H9 (cell line): ENCODE data around the gene MORN1. TPM values are rescaled to one million over a fixed set of nuclear protein-coding genes. Genes with fewer than 3 reads are reported as not detected.

ENCODE experiments used
- DNase-seq: peaks from one replicate; pipeline ENCODE4 v3.0.0-alpha.2; 2017
- H2AFZ ChIP-seq: one replicate; pipeline ENCODE4 v1.6.1; 2013; ENCODE audit warnings: mild to moderate bottlenecking, low read length, control low read depth, moderate library complexity
- H2AK5ac ChIP-seq: 2 replicates; pipeline ENCODE4 v1.6.1; 2013; ENCODE audit warnings: low read length, control low read depth, mixed read lengths; ENCODE audit not compliant: insufficient read length
- H2BK120ac ChIP-seq: one replicate; pipeline ENCODE4 v1.6.1; 2013; ENCODE audit warnings: low read depth, mild to moderate bottlenecking, low read length, control low read depth, inconsistent platforms; ENCODE audit not compliant: poor library complexity, severe bottlenecking
- H2BK12ac ChIP-seq: 2 replicates; pipeline ENCODE4 v1.6.1; 2013; ENCODE audit warnings: low read length, control low read depth, mixed read lengths, low read depth; ENCODE audit not compliant: insufficient read length
- H2BK15ac ChIP-seq: 2 replicates; pipeline ENCODE4 v1.6.1; 2013; ENCODE audit warnings: low read depth, low read length, control low read depth
- H2BK20ac ChIP-seq: one replicate; pipeline ENCODE4 v1.6.1; 2013; ENCODE audit warnings: low read depth, mild to moderate bottlenecking, low read length, control low read depth, inconsistent platforms; ENCODE audit not compliant: poor library complexity, severe bottlenecking
- H2BK5ac ChIP-seq: 2 replicates; pipeline ENCODE4 v1.6.1; 2013; ENCODE audit warnings: low read length, control low read depth, mixed read lengths; ENCODE audit not compliant: insufficient read length
- H3K14ac ChIP-seq: 2 replicates; pipeline ENCODE4 v1.6.1; 2013; ENCODE audit warnings: low read length, control low read depth; ENCODE audit not compliant: insufficient read depth
- H3K18ac ChIP-seq: 2 replicates; pipeline ENCODE4 v1.6.1; 2013; ENCODE audit warnings: low read depth, mild to moderate bottlenecking, mixed read lengths, low read length, control low read depth; ENCODE audit not compliant: insufficient read length
- H3K23ac ChIP-seq: 2 replicates; pipeline ENCODE4 v1.6.1; 2013; ENCODE audit warnings: low read length, control low read depth, mixed read lengths, low read depth; ENCODE audit not compliant: insufficient read length
- H3K23me2 ChIP-seq: 2 replicates; pipeline ENCODE4 v1.6.1; 2013; ENCODE audit warnings: low read depth, mild to moderate bottlenecking, mixed read lengths, low read length, control low read depth; ENCODE audit not compliant: insufficient read length, poor library complexity, severe bottlenecking
- H3K27ac ChIP-seq: 2 replicates; pipeline ENCODE4 v1.5.1; 2013; ENCODE audit warnings: low read length, control low read depth, mixed read lengths, low read depth; ENCODE audit not compliant: insufficient read length
- H3K27me3 ChIP-seq: 2 replicates; pipeline ENCODE4 v1.6.1; 2013; ENCODE audit warnings: low read length, control low read depth, inconsistent platforms; ENCODE audit not compliant: insufficient read depth
- H3K4ac ChIP-seq: 2 replicates; pipeline ENCODE4 v1.6.1; 2013; ENCODE audit warnings: low read depth, mild to moderate bottlenecking, control low read depth, inconsistent platforms, low read length, moderate library complexity
- H3K4me1 ChIP-seq: 2 replicates; pipeline ENCODE4 v1.6.1; 2013; ENCODE audit warnings: low read length, control low read depth, inconsistent platforms; ENCODE audit not compliant: insufficient read depth
- H3K4me2 ChIP-seq: 2 replicates; pipeline ENCODE4 v1.6.1; 2013; ENCODE audit warnings: low read length, control low read depth, mixed read lengths; ENCODE audit not compliant: insufficient read length, insufficient read depth
- H3K56ac ChIP-seq: 2 replicates; pipeline ENCODE4 v1.6.1; 2013; ENCODE audit warnings: low read depth, mild to moderate bottlenecking, mixed read lengths, low read length, control low read depth; ENCODE audit not compliant: insufficient read length
- H3K79me1 ChIP-seq: 2 replicates; pipeline ENCODE4 v1.6.1; 2013; ENCODE audit warnings: low read depth, mild to moderate bottlenecking, moderate library complexity, low read length, control low read depth, inconsistent platforms; ENCODE audit not compliant: insufficient read depth, poor library complexity, severe bottlenecking
- H3K79me2 ChIP-seq: 2 replicates; pipeline ENCODE4 v1.6.1; 2013; ENCODE audit warnings: low read length, control low read depth, inconsistent platforms; ENCODE audit not compliant: insufficient read depth
- H3K9ac ChIP-seq: 2 replicates; pipeline ENCODE4 v1.6.1; 2013; ENCODE audit warnings: low read length, control low read depth, mixed read lengths; ENCODE audit not compliant: insufficient read length; ENCODE audit errors: extremely low read depth
- H3K9me3 ChIP-seq: one replicate; pipeline ENCODE4 v1.6.1; 2013; ENCODE audit warnings: low read depth, low read length, inconsistent platforms; ENCODE audit not compliant: control insufficient read depth
- H3T11ph ChIP-seq: one replicate; pipeline ENCODE4 v1.6.1; 2013; ENCODE audit warnings: mild to moderate bottlenecking, low read length, control low read depth, inconsistent platforms
- H4K20me1 ChIP-seq: one replicate; pipeline ENCODE4 v1.6.1; 2013; ENCODE audit not compliant: control insufficient read depth, insufficient read length, insufficient read depth
- H4K5ac ChIP-seq: 2 replicates; pipeline ENCODE4 v1.6.1; 2013; ENCODE audit warnings: low read depth, mild to moderate bottlenecking, mixed read lengths, low read length, control low read depth; ENCODE audit not compliant: insufficient read length
- H4K8ac ChIP-seq: replicated peaks from 2 replicates; pipeline ENCODE4 v1.6.1; 2013; ENCODE audit warnings: low read length, control low read depth, mixed read lengths, low read depth; ENCODE audit not compliant: insufficient read length
- H4K91ac ChIP-seq: 2 replicates; pipeline ENCODE4 v1.6.1; 2013; ENCODE audit warnings: low read depth, mild to moderate bottlenecking, moderate library complexity, mixed read lengths, low read length, control low read depth; ENCODE audit not compliant: insufficient read length
- H3K27ac Mint-ChIP-seq, 3 experiments: 2 replicates in 2 of 3; 3 replicates in 1 of 3; pipeline ENCODE4 v1.8.0; 2020 to 2021; ENCODE audit warnings: mixed read lengths in 3 of 3, mild to moderate bottlenecking in 1 of 3, moderate library complexity in 1 of 3
- H3K27me3 Mint-ChIP-seq: 2 replicates; pipeline ENCODE4 v1.8.0; 2021; ENCODE audit warnings: low read depth, mild to moderate bottlenecking, moderate library complexity, mixed read lengths
- H3K36me3 Mint-ChIP-seq, 3 experiments: 2 replicates in 2 of 3; 3 replicates in 1 of 3; pipeline ENCODE4 v1.8.0; 2020 to 2021; ENCODE audit warnings: low read depth in 3 of 3, mixed read lengths in 3 of 3; ENCODE audit not compliant: insufficient read depth in 1 of 3
- H3K4me1 Mint-ChIP-seq, 2 experiments: 2 replicates each; pipeline ENCODE4 v1.8.0; 2020; ENCODE audit warnings: mixed read lengths in 2 of 2
- H3K4me3 Mint-ChIP-seq, 2 experiments: 2 replicates in 1 of 2; 3 replicates in 1 of 2; pipeline ENCODE4 v1.8.0; 2020 to 2021; ENCODE audit warnings: mild to moderate bottlenecking in 2 of 2, mixed read lengths in 2 of 2, moderate library complexity in 1 of 2
- H3K9me3 Mint-ChIP-seq, 2 experiments: 2 replicates in 1 of 2; 3 replicates in 1 of 2; pipeline ENCODE4 v1.8.0; 2020; ENCODE audit warnings: mild to moderate bottlenecking in 2 of 2, mixed read lengths in 2 of 2, moderate library complexity in 1 of 2
- CTCF ChIP-seq: fragments of 200-600 bp; sonication (generic); conservative IDR thresholded peaks from 3 replicates; pipeline ENCODE4 v1.8.0; 2021; ENCODE audit warnings: antibody characterized with exemption, mild to moderate bottlenecking
- WGBS: extraction: QIAGEN DNeasy Blood & Tissue Kit; methylation state at CpG from one replicate; pipeline ENCODE4 v1.1.7; 2013; ENCODE audit warnings: missing lambda C conversion rate, low lambda C conversion rate, mixed read lengths; ENCODE audit not compliant: insufficient read length; ENCODE audit errors: extremely low coverage; 5-methylcytosine and 5-hydroxymethylcytosine counted together
- total RNA-seq: library from RNA; stranded (reverse); gene quantifications from 2 replicates; pipeline ENCODE4 v1.2.1, GENCODE V29; 2021

The MORN1 gene
- total RNA-seq, 1 experiment from 2014 or later = 12.7 TPM

- no peaks in the 10 kb centered on the region for H3K9me3 ChIP-seq
- H3K79me2 ChIP-seq = peaks cover 28% of the 10 kb centered on the region; the same call in 1 of the 2 replicates
- no peaks in the 10 kb centered on the region for H3K4me1 ChIP-seq
- no peak overlapping the region for H3K4ac ChIP-seq
- H2BK15ac ChIP-seq = no peak overlapping the region
- H2AK5ac ChIP-seq = no peak overlapping the region
- Mint-ChIP-seq H3K4me3 (no peak overlapping the region), H3K27ac (peak overlapping the region; percentile 86 to 91 (median 89); a peak in 6 of 7 replicates), H3K9me3 (no peaks in the 10 kb centered on the region; a peak in 1 of 5 replicates), H3K36me3 (peaks cover 4 to 12% (median 7%) of the 10 kb centered on the region in 3 experiments; a peak in 5 of 7 replicates), H3K27me3 (no peaks in the 10 kb centered on the region), H3K4me1 (peaks cover 5 to 11% of the 10 kb centered on the region in 2 experiments)
- no peak overlapping the region for H3K18ac ChIP-seq
- H3K56ac ChIP-seq = no peak overlapping the region
- H3K4me2 ChIP-seq = no peak overlapping the region
- DNase-seq = no peak
- no peak overlapping the region for H3T11ph ChIP-seq
- no peak overlapping the region for H2BK12ac ChIP-seq
- H2AFZ ChIP-seq = no peak overlapping the region
- WGBS = no CpG with 5 or more reads among the region's 12 CpGs
- H4K91ac ChIP-seq = no peak overlapping the region
- H2BK5ac ChIP-seq = no peak overlapping the region
- no peak overlapping the region; the same call in 1 of the 2 replicates for H3K14ac ChIP-seq
- H2BK20ac ChIP-seq = no peak overlapping the region
- peaks cover 2% of the 10 kb centered on the region for H4K20me1 ChIP-seq
- no peak overlapping the region for H3K9ac ChIP-seq
- no peak overlapping the region for H4K5ac ChIP-seq
- H3K23ac ChIP-seq = no peak overlapping the region
- no peak overlapping the region for H2BK120ac ChIP-seq
- no peak for TF ChIP-seq CTCF
- H3K27ac ChIP-seq = no peak overlapping the region
- H3K23me2 ChIP-seq = no peaks in the 10 kb centered on the region
- H3K27me3 ChIP-seq = no peaks in the 10 kb centered on the region
- H4K8ac ChIP-seq = no peak overlapping the region
- peaks cover 13% of the 10 kb centered on the region for H3K79me1 ChIP-seq
Measured at GRCh38 chr1:2298685-2299084, 92.7 kb downstream of the MORN1 start.
